GM12878 (cell line): ENCODE data around the gene DEFB108B. TPM values are rescaled to one million over a fixed set of nuclear protein-coding genes. Genes with fewer than 3 reads are reported as not detected.
A peak's percentile ranks its signal among the peaks of the same experiment; 100 is the strongest.
"Not testable (repeated sequence)": the region's sequence is repeated elsewhere in the genome, so short reads cannot be mapped to it uniquely, and the experiment has no call there.

Experiments
- ATAC-seq: fragments of 200-7000 bp; cut with Tn5 transposase; 3 replicates; pipeline ENCODE4 v1.9.1; 2020; ENCODE audit warnings: mild to moderate bottlenecking, moderate library complexity
- BruUV-seq: library from RNA; stranded (reverse); fragments of 400-500 nt; replicated peaks from 2 replicates; lab custom pipeline; 2021; lab: Mats Ljungman, UMichigan
- CTCF ChIA-PET: fragments of 300-600 bp; sonication (Branson Sonifier 250); formaldehyde crosslinking; extraction: SDS; loops from one replicate; lab custom pipeline; 2021; ENCODE audit warnings: inconsistent platforms; lab: Yijun Ruan, JAX
- POLR2A ChIA-PET: fragments of 350-600 bp; formaldehyde crosslinking; extraction: SDS; loops from one replicate; lab custom pipeline; 2021; ENCODE audit warnings: inconsistent platforms; lab: Charles Lee
- RAD21 ChIA-PET: fragments of 300-600 bp; sonication (Branson Sonifier 250); formaldehyde crosslinking; loops from one replicate; lab custom pipeline; 2023; ENCODE audit warnings: antibody characterized with exemption; ENCODE audit not compliant: unreplicated experiment; lab: Charles Lee
- SMC1A ChIA-PET: fragments of 300-600 bp; sonication (Branson Sonifier 250); formaldehyde crosslinking; loops from one replicate; lab custom pipeline; 2023; ENCODE audit not compliant: unreplicated experiment, uncharacterized antibody; lab: Charles Lee
- DNase-seq: peaks from one replicate; pipeline ENCODE4 v3.0.0-alpha.2; 2011; ENCODE audit warnings: low read depth, low spot score
- FAIRE-seq: peaks from 3 replicates; lab custom pipeline; 2011; peaks lifted over from hg19 to GRCh38; lab: Jason Lieb, UNC
- H2AFZ ChIP-seq: 2 replicates; pipeline ENCODE4 v1.6.0; 2011; ENCODE audit warnings: low read depth, low read length, control low read depth; ENCODE audit not compliant: control insufficient read depth
- H3K27ac ChIP-seq: 2 replicates; pipeline ENCODE4 v1.5.1; 2011; ENCODE audit warnings: control low read depth; ENCODE audit not compliant: control insufficient read depth, insufficient read depth
- H3K27me3 ChIP-seq, 2 experiments: replicated peaks in 1 of 2; 2 replicates each; pipeline versions ENCODE4 v1.6.0 to v1.6.1; 2011; ENCODE audit warnings: low read length in 1 of 2; ENCODE audit not compliant: control insufficient read depth in 2 of 2, insufficient read depth in 2 of 2
- H3K36me3 ChIP-seq, 2 experiments: 2 replicates each; pipeline ENCODE4 v1.5.1; 2011; ENCODE audit warnings: low read length in 1 of 2; ENCODE audit not compliant: control insufficient read depth in 2 of 2, insufficient read depth in 2 of 2
- H3K4me1 ChIP-seq: 2 replicates; pipeline ENCODE4 v1.6.1; 2011; ENCODE audit warnings: mild to moderate bottlenecking, low read length, moderate library complexity, mixed read lengths; ENCODE audit not compliant: control insufficient read depth, insufficient read depth
- H3K4me2 ChIP-seq: 2 replicates; pipeline ENCODE4 v1.6.0; 2011; ENCODE audit warnings: control low read depth; ENCODE audit not compliant: control insufficient read depth, insufficient read depth
- H3K4me3 ChIP-seq: fragments of 200-600 bp; sonication (generic); 2 replicates; pipeline ENCODE4 v1.5.1; 2016
- H3K79me2 ChIP-seq: 2 replicates; pipeline ENCODE4 v1.6.0; 2011; ENCODE audit warnings: low read length; ENCODE audit not compliant: control insufficient read depth, insufficient read depth
- H3K9ac ChIP-seq: 2 replicates; pipeline ENCODE4 v1.8.0; 2011; ENCODE audit warnings: low read length, control low read depth, mixed read lengths; ENCODE audit not compliant: control insufficient read depth, insufficient read depth
- H3K9me3 ChIP-seq: replicated peaks from 3 replicates; pipeline ENCODE4 v1.5.1; 2011; ENCODE audit warnings: mild to moderate bottlenecking, low read length; ENCODE audit not compliant: control insufficient read depth, insufficient read depth
- H4K20me1 ChIP-seq: 2 replicates; pipeline ENCODE4 v1.6.0; 2011; ENCODE audit not compliant: control insufficient read depth, insufficient read depth
- POLR2A ChIP-seq: IDR thresholded peaks from 2 replicates; pipeline ENCODE4 v1.6.1; 2011; ENCODE audit warnings: low read depth, mild to moderate bottlenecking, low read length
- RAD21 ChIP-seq: IDR thresholded peaks from 2 replicates; pipeline ENCODE4 v1.6.1; 2011; ENCODE audit warnings: mild to moderate bottlenecking, low read depth, low read length, moderate library complexity; ENCODE audit not compliant: insufficient read depth
- SMARCA5 ChIP-seq: fragments of 450-650 bp; IDR thresholded peaks from 2 replicates; pipeline ENCODE4 v1.6.1; 2017; ENCODE audit warnings: mild to moderate bottlenecking
- SMC3 ChIP-seq: IDR thresholded peaks from 2 replicates; pipeline ENCODE4 v1.6.1; 2011; ENCODE audit warnings: low read length, improper control_type of control experiment, borderline replicate concordance
- YY1 ChIP-seq: IDR thresholded peaks from 2 replicates; pipeline ENCODE4 v1.6.1; 2011; ENCODE audit warnings: low read depth, mild to moderate bottlenecking, low read length
- WGBS: methylation state at CpG from one replicate; pipeline ENCODE4 v1.1.6; 2016; ENCODE audit warnings: low lambda C conversion rate; ENCODE audit not compliant: insufficient replicate concordance, insufficient coverage; ENCODE audit errors: missing lambda C conversion rate; 5-methylcytosine and 5-hydroxymethylcytosine counted together
- in situ Hi-C: fragments of 300-500 bp; cut with MboI; formaldehyde crosslinking; loops from 9 replicates; pipeline ENCODE4 v1.14.3; 2018; ENCODE audit warnings: mixed read lengths
- intact Hi-C: fragments of 100-400 bp; cut with micrococcal nuclease; formaldehyde crosslinking; loops from one replicate; pipeline ENCODE4 v1.14.2; 2022; ENCODE audit not compliant: unreplicated experiment
- polyA plus RNA-seq, 11 experiments: library from polyadenylated mRNA; depleted of rRNA in 4 of 11; unstranded in 6 of 11; stranded (reverse) in 5 of 11; fragments of >200 nt; fragmentation: Nextera tagmentation in 4 of 11; fragmentation: Illumina TruSeq in 1 of 11; extraction: Ambion mirVana in 4 of 11; extraction: Trizol in 1 of 11; gene quantifications; 1 replicate in 1 of 11; 2 replicates in 10 of 11; pipeline versions ENCODE4 v1.2.1 to v1.2.3, GENCODE V29; 2011 to 2016; ENCODE audit warnings: inconsistent platforms in 2 of 11, missing spikeins in 2 of 11, low read depth in 1 of 11
- total RNA-seq, 4 experiments: library from RNA; depleted of rRNA in 3 of 4; stranded (reverse); fragments of >200 nt in 3 of 4; fragmentation: Illumina TruSeq in 1 of 4; extraction: Trizol in 1 of 4; gene quantifications; 2 replicates each; pipeline versions ENCODE4 v1.2.1 to v1.2.3, GENCODE V29; 2013 to 2021
- TF ChIP-seq, protein P1 (sequence below): fragments of 450-650 bp; IDR thresholded peaks from 2 replicates; pipeline ENCODE4 v1.6.1; 2017; ENCODE audit warnings: mild to moderate bottlenecking
- TF ChIP-seq, protein P2 (sequence below), 3 experiments: IDR thresholded peaks in 2 of 3; conservative IDR thresholded peaks in 1 of 3; 2 replicates each; pipeline ENCODE4 v1.5.1; 2011; ENCODE audit warnings: low read depth in 3 of 3, low read length in 3 of 3, mild to moderate bottlenecking in 3 of 3, control low read depth in 2 of 3, moderate library complexity in 2 of 3, inconsistent platforms in 1 of 3, mixed read lengths in 1 of 3; ENCODE audit not compliant: control insufficient read depth in 2 of 3, insufficient read depth in 1 of 3; ENCODE audit errors: extremely low read depth in 1 of 3

Gene DEFB108B
- total and polyA plus RNA-seq, 10 of the 15 experiments (the other 5 are each of a cell fraction or from before 2014, with no cell fraction given): not detected

DNA sequence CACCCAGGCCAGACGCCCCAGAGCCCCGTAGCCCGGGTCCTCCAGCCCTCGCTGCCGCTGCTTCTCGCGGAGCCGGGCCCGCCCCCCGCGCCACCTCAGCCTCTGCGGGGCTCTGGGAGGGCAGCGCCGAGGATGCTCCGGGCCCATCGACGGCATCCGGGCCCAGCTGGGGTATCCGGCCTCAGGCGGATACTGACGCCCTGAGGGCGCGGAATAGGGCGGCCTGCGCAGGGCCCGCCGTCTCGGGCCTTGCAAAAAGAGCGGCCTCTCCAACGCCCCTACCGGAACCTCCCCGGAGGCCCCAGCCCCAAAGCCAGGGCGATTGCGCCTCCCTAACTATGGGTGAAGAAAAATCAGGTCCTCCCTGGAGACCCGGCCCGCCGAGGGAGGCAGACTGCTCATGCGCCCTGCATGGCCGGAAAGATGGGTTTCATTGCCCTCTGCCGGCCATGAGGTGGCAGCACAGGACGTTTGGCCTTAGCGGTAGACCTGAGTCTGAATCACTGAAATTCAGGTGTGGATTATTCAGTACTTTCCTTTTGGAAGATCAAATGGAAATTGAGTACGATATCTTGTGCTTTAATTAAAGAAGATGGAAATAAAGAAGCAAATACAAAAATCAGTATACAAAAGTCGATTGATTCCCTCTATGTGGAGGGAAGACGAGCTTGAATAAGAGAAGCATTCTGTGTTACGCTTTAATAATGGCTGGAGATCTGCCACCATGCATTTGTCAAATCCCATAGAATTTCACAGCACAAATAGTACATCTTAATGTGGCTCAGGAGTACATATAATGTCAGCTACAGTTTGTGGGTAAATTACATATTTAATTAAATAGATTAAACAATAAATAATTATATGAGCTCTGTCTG, 19.3 kb upstream of the DEFB108B start:
- intact Hi-C loops: loop anchor here (1.0 kb wide), 1 partner anchor 21 kb away; no protein-coding TSS in a partner anchor
- H3K79me2 ChIP-seq, in situ Hi-C loops, H3K27me3 ChIP-seq, POLR2A ChIA-PET, SMC1A ChIA-PET, H4K20me1 ChIP-seq, H3K36me3 ChIP-seq, H3K27ac ChIP-seq, BruUV-seq, H3K4me3 ChIP-seq, H3K9me3 ChIP-seq, FAIRE-seq, H3K4me1 ChIP-seq: not testable (repeated sequence)
- ChIA-PET RAD21 (interaction anchor here (1.0 kb wide), 1 partner anchor 657 kb away, joined by 3 read pairs; no protein-coding TSS in a partner anchor), CTCF (interaction anchor here (1.1 to 1.8 kb wide), 3 partner anchors 12 to 340 kb away, joined by 3 to 5 read pairs (median 4); no protein-coding TSS in a partner anchor)
- ATAC-seq (peak; percentile 82), DNase-seq (peak; percentile 25)
- 3% methylated on average over 46 of the region's 46 CpGs for WGBS
- peak overlapping the region; percentile 56 for H2AFZ ChIP-seq
- TF ChIP-seq SMARCA5: 0 out of 2 replicates have a peak, but pooled peaks have one; percentile 18
- peak; percentile 57 for TF ChIP-seq RAD21
- TF ChIP-seq, protein P1, sequence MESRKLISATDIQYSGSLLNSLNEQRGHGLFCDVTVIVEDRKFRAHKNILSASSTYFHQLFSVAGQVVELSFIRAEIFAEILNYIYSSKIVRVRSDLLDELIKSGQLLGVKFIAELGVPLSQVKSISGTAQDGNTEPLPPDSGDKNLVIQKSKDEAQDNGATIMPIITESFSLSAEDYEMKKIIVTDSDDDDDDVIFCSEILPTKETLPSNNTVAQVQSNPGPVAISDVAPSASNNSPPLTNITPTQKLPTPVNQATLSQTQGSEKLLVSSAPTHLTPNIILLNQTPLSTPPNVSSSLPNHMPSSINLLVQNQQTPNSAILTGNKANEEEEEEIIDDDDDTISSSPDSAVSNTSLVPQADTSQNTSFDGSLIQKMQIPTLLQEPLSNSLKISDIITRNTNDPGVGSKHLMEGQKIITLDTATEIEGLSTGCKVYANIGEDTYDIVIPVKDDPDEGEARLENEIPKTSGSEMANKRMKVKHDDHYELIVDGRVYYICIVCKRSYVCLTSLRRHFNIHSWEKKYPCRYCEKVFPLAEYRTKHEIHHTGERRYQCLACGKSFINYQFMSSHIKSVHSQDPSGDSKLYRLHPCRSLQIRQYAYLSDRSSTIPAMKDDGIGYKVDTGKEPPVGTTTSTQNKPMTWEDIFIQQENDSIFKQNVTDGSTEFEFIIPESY: 0 out of 2 replicates have a peak, but pooled peaks have one; percentile 55
- TF ChIP-seq YY1: peak; percentile 43; the same call in 1 of the 2 replicates
- TF ChIP-seq, protein P2, sequence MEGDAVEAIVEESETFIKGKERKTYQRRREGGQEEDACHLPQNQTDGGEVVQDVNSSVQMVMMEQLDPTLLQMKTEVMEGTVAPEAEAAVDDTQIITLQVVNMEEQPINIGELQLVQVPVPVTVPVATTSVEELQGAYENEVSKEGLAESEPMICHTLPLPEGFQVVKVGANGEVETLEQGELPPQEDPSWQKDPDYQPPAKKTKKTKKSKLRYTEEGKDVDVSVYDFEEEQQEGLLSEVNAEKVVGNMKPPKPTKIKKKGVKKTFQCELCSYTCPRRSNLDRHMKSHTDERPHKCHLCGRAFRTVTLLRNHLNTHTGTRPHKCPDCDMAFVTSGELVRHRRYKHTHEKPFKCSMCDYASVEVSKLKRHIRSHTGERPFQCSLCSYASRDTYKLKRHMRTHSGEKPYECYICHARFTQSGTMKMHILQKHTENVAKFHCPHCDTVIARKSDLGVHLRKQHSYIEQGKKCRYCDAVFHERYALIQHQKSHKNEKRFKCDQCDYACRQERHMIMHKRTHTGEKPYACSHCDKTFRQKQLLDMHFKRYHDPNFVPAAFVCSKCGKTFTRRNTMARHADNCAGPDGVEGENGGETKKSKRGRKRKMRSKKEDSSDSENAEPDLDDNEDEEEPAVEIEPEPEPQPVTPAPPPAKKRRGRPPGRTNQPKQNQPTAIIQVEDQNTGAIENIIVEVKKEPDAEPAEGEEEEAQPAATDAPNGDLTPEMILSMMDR (IDR thresholded peaks at IDR 0.05 in 2 of 3, conservative IDR thresholded peaks at IDR 0.05 in 1 of 3; ENCODE audit: control insufficient read depth in 2 of 3, extremely low read depth in 1 of 3, insufficient read depth in 1 of 3, low read depth in 3 of 3, low read length in 3 of 3): peak; percentile 59 to 72 (median 68)
- peak; percentile 43; the same call in 1 of the 2 replicates for TF ChIP-seq SMC3
- TF ChIP-seq POLR2A: peak; percentile 53; the same call in 1 of the 2 replicates
- peak overlapping the region; percentile 64; the same call in 1 of the 2 replicates for H3K4me2 ChIP-seq
- peak overlapping the region; percentile 12; the same call in 1 of the 2 replicates for H3K9ac ChIP-seq
